Left cardiac atrium (tissue), 4 donors: ENCODE results near the gene ACTL6B. TPM values are rescaled to one million over a fixed set of nuclear protein-coding genes. Genes with fewer than 3 reads are reported as not detected.

Experiments
- ATAC-seq, 2 donors: fragments of 200-7000 bp; cut with Tn5 transposase; one replicate each; pipeline ENCODE4 v1.9.1; 2020; ENCODE audit warnings: mild to moderate bottlenecking in 2 of 2, moderate library complexity in 2 of 2
- DNase-seq: peaks from one replicate; pipeline ENCODE4 v3.0.0-alpha.2; 2020
- intact Hi-C, 2 donors: fragments of 100-400 bp; cut with DNase I; formaldehyde crosslinking; loops; one replicate each; pipeline versions ENCODE4 v1.14.1 to v1.15.1; 2022 to 2023
- total RNA-seq, 2 donors: library from RNA; stranded (reverse); fragmentation: NEBNext Ultra II Directional; extraction: Animal tissue kit (Norgen Biotek cat#: 25700); gene quantifications; one replicate each; pipeline ENCODE4 v1.2.1, GENCODE V29; 2021
- donor health status: DM: no; HTN: yes; CAD: no.
- donor health status: DM: no; HTN: yes; CAD: no; lungs with severe emphysema.
- donor health status: DM: yes; HTN: yes; CAD: no.
- donor health status: Dilated cardiomyopathy.

The ACTL6B gene
- total RNA-seq, 2 donors from 2014 or later: not detected

- no peak for ATAC-seq
- intact Hi-C loops: loop anchor here in 1 of 2 donors (10.0 kb wide), 2 partner anchors 81 to 111 kb away; partner anchors contain the start of genes PCOLCE and SAP25
- DNase-seq: no peak
Observed at GRCh38 chr7:100685631-100686145, 29.4 kb upstream of the ACTL6B start.

- intact Hi-C loops: loop anchor here in 1 of 2 donors (10.0 kb wide), 2 partner anchors 80 to 110 kb away; partner anchors contain the start of genes PCOLCE and SAP25
- ATAC-seq (no peak), DNase-seq (no peak)
Observed at GRCh38 chr7:100685049-100685605, 28.9 kb upstream of the ACTL6B start.

GRCh38 chr7:100684534-100685042 is 28.3 kb upstream of the ACTL6B start:
- intact Hi-C loops: loop anchor here in 1 of 2 donors (10.0 kb wide), 2 partner anchors 80 to 110 kb away; partner anchors contain the start of genes PCOLCE and SAP25
- ATAC-seq (no peak), DNase-seq (peak; percentile 18)

DNA sequence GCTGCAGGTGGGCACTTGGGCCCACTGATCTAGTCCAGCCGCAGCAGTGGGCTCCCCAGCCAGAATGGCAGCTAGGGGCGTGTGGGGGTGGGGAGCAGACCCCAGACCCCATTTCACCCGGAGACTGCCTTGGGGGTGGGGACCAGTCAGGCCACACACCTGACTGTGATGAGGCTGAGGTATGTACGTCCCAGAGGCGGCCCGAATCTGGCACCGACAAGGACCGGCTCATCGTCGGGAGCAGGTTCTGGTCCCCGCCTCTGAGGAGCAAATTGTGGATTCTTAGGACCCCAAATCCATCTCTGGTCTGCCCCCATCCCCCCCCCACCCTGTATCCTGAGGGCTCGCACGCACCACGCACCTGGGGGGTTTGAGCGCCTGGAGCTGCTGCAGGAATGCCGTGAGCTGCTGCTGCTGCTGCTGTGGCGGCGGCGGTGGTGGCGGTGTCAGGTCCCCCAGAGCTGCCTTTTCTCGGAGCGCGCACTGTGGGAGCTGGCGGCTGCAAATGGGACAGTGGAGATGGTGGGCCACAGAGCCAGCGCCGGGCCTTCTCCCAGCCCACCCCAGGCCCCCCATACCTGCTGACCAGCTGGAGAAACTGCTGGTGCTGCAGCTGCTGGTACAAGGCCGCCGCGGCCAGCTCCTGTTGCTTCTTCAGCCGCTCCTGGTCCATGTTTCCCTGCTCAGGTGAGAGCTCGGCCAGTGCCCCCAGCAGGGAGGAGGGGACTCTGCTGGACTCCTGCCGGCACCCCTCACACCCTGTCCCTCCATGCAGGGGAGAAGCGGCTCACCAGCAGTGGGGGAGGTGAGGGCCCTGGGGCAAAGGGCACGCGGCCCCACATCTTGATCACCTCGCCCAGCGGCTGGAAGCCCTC is 27.6 kb upstream of the ACTL6B start:
- DNase-seq (no peak), ATAC-seq (no peak)
- intact Hi-C loops: loop anchor here in 1 of 2 donors (10.0 kb wide), 2 partner anchors 79 to 109 kb away; partner anchors contain the start of genes PCOLCE and SAP25

DNA sequence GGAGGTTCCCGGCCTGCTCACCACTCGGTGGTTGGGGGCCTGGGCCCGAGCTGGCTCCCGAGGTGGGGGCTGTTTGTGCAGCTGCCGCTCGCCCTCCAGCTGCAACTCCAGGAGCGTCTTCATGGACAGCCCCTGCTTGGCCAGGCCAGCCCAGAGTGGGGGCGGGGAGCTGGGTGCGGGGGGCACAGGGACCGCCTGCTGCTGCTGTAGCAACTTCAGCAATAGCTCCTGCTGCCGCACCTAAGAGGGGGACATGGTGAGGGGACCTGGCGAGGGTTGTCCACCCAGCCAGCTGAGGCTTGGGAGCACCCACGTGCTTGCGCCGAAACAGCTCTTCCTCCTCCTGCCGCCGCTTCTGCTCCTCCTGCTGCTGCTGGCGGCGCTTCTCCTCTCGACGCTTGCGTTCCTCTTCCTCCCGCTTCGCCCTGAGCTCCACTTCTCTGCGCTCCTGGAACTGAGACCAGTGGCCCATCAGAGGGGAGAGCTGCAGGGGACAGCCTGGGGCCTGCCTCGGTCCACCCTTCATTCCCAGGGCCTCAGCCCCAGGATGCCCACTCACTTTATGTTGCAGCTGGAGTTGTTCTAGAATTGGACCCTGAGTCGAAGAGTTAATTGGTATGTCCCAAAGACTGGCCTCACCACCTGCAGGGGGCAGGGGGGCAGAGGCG is 26.9 kb upstream of the ACTL6B start:
- intact Hi-C loops: loop anchor here in 1 of 2 donors (10.0 kb wide), 2 partner anchors 78 to 108 kb away; partner anchors contain the start of genes PCOLCE and SAP25
- DNase-seq: no peak
- no peak for ATAC-seq

GRCh38 chr7:100682228-100682741 is 26.0 kb upstream of the ACTL6B start:
- ATAC-seq (no peak), DNase-seq (no peak)
- intact Hi-C loops: loop anchor here in 1 of 2 donors (10.0 kb wide), 2 partner anchors 77 to 107 kb away; partner anchors contain the start of genes PCOLCE and SAP25

GRCh38 chr7:100681491-100682227 is 25.4 kb upstream of the ACTL6B start:
- ATAC-seq (no peak), DNase-seq (no peak)
- intact Hi-C loops: loop anchor here in 1 of 2 donors (10.0 kb wide), 2 partner anchors 77 to 107 kb away; partner anchors contain the start of genes PCOLCE and SAP25

- DNase-seq: peak; percentile 31
- no peak for ATAC-seq
Observed at GRCh38 chr7:100680576-100681271, 24.5 kb upstream of the ACTL6B start.

DNA sequence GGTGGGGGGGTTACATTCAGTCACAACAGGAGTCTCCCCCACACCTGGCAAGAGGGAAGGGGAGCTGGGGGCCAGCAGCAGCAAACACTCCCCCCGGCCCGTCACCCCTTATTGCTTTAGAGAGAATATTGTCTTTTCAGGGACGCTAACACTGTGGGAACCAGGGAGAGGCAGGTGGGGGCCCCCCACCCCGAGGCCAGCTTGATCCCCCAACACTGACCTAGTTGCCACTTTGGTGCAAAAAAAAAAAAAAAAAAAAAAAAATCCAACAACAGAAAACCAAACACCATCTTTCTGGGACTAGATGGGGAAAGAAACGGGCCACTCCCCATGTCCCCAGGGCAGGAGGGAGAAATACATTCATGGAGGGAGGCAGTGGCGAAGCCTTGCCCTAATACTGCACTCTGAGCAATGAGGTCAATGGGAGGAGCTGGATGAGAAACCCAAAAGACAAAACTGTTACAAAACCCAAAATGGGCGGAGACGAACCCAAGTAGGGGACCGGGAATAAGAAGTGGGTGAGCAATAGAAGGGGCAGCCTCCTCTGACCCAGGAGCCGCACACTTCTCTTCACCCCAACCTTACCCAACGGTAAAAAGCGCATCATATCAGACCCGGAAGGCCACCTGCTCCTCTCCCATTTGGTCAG is 23.8 kb upstream of the ACTL6B start:
- intact Hi-C loops: loop anchor here (5.0 to 10.0 kb wide), 3 partner anchors 68 to 105 kb away; partner anchors contain the start of genes MOSPD3 (in 1 of the 2), PCOLCE (in 1 of the 2) and SAP25 (in 1 of the 2)
- peak; percentile 65 for DNase-seq

More at GRCh38 chr7:100680576-100681271, 24.5 kb upstream of the ACTL6B start:
- intact Hi-C loops: loop anchor here in 1 of 2 donors (10.0 kb wide), 2 partner anchors 76 to 106 kb away; partner anchors contain the start of genes PCOLCE and SAP25

DNA sequence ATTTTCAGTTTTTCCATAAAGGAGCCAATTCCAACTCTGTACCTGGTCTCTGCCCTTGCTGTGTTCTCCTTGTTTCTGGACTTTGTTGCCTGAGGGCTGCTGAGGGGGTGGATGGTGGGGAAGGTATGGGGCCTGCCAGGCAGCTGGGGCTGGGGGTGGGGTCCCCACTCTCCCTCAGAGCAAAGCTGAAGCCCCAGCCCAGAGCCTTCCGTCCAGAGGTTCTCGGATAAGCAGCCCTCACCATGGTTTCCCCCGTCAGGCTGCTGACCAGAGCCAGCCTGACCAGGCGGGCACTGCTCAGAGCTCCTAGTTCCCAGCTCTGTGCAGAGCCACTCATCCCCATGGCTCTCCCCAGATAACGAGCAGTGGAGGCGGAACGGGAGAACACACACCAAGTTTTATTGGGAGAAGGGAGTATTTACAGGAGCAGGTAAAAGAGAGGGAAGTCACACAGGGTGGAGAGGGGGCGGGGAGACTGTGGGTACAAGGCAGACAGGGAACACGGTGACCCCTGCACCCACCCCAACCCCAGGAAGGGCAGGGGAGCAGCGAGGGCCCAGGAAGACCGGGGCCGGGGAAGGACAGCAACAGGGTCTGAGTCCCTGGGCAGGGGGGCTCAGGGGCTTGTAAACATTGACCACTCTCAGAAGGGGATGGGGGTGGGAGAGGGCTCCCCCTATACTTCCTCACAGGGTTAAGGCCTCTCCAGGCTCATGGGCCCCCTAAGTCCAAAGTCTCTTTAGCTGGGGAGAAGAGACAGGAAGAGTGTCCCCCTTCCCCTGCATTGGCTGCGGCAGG is 23.1 kb upstream of the ACTL6B start:
- intact Hi-C loops: loop anchor here in 1 of 2 donors (5.0 kb wide), 1 partner anchor 67 kb away; the partner anchor contains the start of gene MOSPD3
- ATAC-seq (no peak), DNase-seq (no peak)

More for the DNA sequence above, 23.8 kb upstream of the ACTL6B start:
- peak; percentile 5 to 10 for ATAC-seq

DNA sequence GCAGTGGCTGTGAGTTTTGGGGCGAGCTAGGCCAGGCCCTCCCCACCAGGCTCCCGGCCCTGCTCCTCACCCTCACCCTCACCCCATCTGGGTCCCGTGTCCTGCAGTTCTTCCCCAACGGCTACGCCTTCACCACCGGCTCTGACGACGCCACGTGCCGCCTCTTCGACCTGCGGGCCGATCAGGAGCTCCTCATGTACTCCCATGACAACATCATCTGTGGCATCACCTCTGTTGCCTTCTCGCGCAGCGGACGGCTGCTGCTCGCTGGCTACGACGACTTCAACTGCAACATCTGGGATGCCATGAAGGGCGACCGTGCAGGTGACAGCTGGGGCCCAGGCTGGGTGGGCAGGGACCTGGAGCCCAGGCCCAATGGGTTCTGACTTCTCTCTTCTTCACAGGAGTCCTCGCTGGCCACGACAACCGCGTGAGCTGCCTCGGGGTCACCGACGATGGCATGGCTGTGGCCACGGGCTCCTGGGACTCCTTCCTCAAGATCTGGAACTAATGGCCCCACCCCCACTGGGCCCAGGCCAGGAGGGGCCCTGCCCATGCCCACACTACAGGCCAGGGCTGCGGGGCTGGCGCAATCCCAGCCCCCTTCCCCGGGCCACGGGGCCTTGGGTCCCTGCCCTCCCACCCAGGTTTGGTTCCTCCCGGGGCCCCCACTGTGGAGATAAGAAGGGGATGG is 22.2 kb upstream of the ACTL6B start:
- intact Hi-C loops: loop anchor here in 1 of 2 donors (5.0 kb wide), 1 partner anchor 66 kb away; the partner anchor contains the start of gene MOSPD3
- DNase-seq: peak; percentile 37
- no peak for ATAC-seq

DNA sequence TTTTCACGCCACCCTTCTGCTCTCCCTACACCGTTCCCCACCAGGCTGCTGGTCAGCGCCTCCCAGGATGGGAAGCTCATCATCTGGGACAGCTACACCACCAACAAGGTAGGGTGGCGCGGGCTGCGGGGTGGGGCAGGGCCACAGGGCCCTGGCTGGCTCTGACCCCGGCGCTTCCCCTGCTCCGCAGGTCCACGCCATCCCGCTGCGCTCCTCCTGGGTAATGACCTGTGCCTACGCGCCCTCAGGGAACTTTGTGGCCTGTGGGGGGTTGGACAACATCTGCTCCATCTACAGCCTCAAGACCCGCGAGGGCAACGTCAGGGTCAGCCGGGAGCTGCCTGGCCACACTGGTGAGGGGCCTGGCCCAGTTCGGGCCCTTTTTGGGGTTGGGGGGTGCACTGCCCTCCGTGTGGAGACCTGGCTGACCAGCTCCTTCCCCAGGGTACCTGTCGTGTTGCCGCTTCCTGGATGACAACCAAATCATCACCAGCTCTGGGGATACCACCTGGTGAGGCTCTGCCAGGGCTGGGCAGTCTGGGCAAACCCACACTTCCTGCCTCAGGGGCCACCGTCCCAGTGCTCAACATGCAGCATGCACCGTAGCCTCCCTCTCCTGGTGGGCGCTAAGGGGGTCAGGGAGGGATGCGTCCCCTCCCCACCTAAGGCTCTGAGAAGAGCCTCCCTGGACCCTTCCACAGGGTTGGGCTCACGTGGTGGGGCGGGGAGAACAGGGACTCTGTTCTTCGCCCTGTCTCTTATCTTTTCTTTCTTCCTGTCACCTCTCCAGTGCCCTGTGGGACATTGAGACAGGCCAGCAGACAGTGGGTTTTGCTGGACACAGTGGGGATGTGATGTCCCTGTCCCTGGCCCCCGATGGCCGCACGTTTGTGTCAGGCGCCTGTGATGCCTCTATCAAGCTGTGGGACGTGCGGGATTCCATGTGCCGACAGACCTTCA is 21.3 kb upstream of the ACTL6B start:
- intact Hi-C loops: loop anchor here in 1 of 2 donors (5.0 kb wide), 1 partner anchor 65 kb away; the partner anchor contains the start of gene MOSPD3
- peak; percentile 26 for DNase-seq
- no peak for ATAC-seq

- DNase-seq (peak; percentile 27), ATAC-seq (no peak)
- intact Hi-C loops: loop anchor here in 1 of 2 donors (5.0 kb wide), 1 partner anchor 64 kb away; the partner anchor contains the start of gene MOSPD3
Observed at GRCh38 chr7:100676501-100677306, 20.5 kb upstream of the ACTL6B start.
